Melanocyte of skin (primary cell): Measurements from ENCODE around the gene ADAM19. TPM values are rescaled to one million over a fixed set of nuclear protein-coding genes. Genes with fewer than 3 reads are reported as not detected.

Source experiments
- small RNA-seq, 2 donors: library from RNA; depleted of rRNA; stranded (forward); fragments of <200 nt; gene quantifications; one replicate each; pipeline ENCODE3, GENCODE V24; 2012
- total RNA-seq, 2 donors: library from RNA; depleted of rRNA; stranded (reverse); fragments of >200 nt; gene quantifications; 2 replicates each; pipeline ENCODE4 v1.2.3, GENCODE V29; 2012

ADAM19 gene, protein sequence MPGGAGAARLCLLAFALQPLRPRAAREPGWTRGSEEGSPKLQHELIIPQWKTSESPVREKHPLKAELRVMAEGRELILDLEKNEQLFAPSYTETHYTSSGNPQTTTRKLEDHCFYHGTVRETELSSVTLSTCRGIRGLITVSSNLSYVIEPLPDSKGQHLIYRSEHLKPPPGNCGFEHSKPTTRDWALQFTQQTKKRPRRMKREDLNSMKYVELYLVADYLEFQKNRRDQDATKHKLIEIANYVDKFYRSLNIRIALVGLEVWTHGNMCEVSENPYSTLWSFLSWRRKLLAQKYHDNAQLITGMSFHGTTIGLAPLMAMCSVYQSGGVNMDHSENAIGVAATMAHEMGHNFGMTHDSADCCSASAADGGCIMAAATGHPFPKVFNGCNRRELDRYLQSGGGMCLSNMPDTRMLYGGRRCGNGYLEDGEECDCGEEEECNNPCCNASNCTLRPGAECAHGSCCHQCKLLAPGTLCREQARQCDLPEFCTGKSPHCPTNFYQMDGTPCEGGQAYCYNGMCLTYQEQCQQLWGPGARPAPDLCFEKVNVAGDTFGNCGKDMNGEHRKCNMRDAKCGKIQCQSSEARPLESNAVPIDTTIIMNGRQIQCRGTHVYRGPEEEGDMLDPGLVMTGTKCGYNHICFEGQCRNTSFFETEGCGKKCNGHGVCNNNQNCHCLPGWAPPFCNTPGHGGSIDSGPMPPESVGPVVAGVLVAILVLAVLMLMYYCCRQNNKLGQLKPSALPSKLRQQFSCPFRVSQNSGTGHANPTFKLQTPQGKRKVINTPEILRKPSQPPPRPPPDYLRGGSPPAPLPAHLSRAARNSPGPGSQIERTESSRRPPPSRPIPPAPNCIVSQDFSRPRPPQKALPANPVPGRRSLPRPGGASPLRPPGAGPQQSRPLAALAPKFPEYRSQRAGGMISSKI
- total RNA-seq = 1 to 10 TPM in 1 of 2 donors, under 1 TPM in 1; 1.00 to 2.4 TPM

DNA sequence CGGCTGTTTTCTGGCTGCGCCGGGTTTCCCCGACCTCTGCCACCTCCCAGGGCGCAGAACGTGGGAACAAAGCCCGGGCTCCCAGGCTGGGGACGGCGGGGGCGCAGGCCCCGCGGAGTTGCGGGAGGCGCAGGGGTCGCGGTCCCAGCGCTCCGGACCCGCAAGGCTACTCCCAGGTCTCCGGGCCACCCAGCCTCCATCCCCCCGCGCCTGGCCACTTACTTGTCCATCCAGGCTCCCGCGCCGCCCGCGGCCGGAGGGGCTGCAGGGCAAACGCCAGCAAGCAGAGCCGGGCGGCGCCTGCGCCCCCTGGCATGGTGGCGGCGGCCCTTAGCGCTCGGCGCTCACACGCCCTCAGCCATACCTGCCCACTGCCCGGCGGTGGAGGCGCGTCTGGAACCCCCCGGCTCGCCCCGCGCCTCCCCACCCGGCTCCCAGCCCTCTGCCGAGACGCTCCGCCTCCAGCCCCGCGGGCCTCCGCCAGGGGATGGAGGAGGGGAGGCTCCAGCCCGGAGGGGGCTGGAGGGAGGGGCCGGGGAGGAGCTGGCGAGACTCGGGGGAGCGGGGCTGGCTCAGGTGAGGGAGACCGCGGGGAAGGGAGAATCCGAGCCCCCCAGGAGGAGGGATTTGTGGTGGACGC is at the start of gene ADAM19:
Gene ADAM19 (minus strand): TSS at position 395 of the 640 bp plus-strand sequence. CDS start 79 bp downstream, at position 316.

GRCh38 chr5:157459715-157460599 is 115.6 kb downstream of the ADAM19 start, which contains the start of gene NIPAL4:
Gene NIPAL4, plus strand, starts transcription at chr5:157460213. Its CDS starts 108 bp downstream, at chr5:157460321.

Small RNA genes within 50 kb of the gene (small RNA-seq; reads per million reads assigned to genes)
- gene RNU6-390P = 0 reads per million in 2 donors

Other genes starting within 250 kb of the ADAM19 start
- not detected for gene NIPAL4, start 115.6 kb downstream of the ADAM19 start, total RNA-seq
- not detected for gene SOX30, start 76.7 kb upstream of the ADAM19 start, total RNA-seq
- gene C5orf52, start 95.8 kb upstream of the ADAM19 start, total RNA-seq = not detected
- gene THG1L, start 155.6 kb upstream of the ADAM19 start, total RNA-seq = 10 to 100 TPM; 14.5 to 21.0 TPM
- 1 to 10 TPM; 4.5 to 7.3 TPM for gene LSM11, start 167.9 kb upstream of the ADAM19 start, total RNA-seq